ENCODE measurements around the gene PAFAH1B2.
"Not testable (repeated sequence)": the region's sequence is repeated elsewhere in the genome, so short reads cannot be mapped to it uniquely, and the experiment has no call there.

PAFAH1B2 gene

DNA sequence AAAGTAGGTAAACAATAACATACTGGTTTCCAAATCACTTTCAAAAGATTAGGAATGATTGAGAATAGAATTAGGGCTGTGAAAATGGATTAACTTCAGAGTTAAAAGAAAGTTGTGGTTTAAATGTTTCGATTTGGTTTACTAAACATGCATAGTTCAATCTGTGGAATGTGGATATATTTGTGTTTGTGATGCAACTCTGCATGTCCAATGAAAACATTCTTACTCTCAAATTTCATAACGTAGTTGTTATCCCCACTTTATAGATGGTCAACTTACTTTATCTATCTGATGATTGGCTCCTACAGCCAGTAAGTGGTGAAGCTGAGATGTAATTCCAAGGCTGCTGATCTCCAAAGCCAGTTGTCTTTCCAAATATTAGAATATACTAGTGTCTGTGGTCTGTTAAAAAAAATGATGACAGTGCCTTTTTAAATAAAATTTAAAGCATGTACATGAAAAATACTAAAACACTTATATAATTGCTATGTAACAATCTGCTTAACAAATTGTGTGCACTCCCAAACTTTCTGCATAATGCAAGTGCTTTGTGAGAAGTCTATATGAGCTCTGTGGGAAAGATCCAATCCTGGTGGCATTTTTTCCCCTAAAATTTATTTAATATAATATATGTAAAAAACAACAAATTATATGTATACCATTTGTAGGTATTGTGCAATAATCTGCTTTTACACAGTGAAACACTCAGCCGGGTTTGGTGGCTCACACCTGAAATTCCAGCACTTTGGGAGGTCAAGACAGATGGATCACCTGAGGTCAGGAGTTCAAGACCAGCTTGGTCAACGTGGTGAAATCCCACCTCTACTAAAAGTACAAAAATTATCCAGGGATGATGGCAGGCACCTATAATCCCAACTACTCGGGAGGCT lies 36.1 kb upstream of the PAFAH1B2 start:
- H3K27ac ChIP-seq (replicated peaks; ENCODE audit: low read length): no peak overlapping the region
- no peaks in the 10 kb centered on the region for H3K36me3 ChIP-seq (replicated peaks in 1 of 2; ENCODE audit: control insufficient read depth in 2 of 2, insufficient read depth in 2 of 2, low read length in 2 of 2)
- no peak overlapping the region for H3K23ac ChIP-seq (ENCODE audit: low read depth, low read length, poor library complexity)
- no peaks in the 10 kb centered on the region for H3K9me3 ChIP-seq (replicated peaks in 1 of 2; ENCODE audit: control insufficient read depth in 2 of 2, insufficient read depth in 1 of 2, low read depth in 1 of 2, low read length in 2 of 2)
- no peaks in the 10 kb centered on the region for H3K4me1 ChIP-seq (ENCODE audit: control insufficient read depth in 2 of 2, insufficient read depth in 1 of 2, low read depth in 1 of 2, low read length in 2 of 2)
- H2BK12ac ChIP-seq (ENCODE audit: low read length): no peak overlapping the region
- WGBS, 2 donors (ENCODE audit: extremely low coverage in 2 of 2, insufficient read length in 2 of 2, insufficient replicate concordance in 1 of 2): 100% methylated on average over 1 of the region's 5 CpGs
- DNase-seq (ENCODE audit: low spot score): no peak
- no peak overlapping the region for H3K4me2 ChIP-seq (ENCODE audit: insufficient read depth, low read length, poor library complexity, severe bottlenecking)
- H2AK5ac ChIP-seq (ENCODE audit: low read depth, low read length): no peak overlapping the region
- H3K79me1 ChIP-seq (ENCODE audit: low read depth, low read length): no peaks in the 10 kb centered on the region
- H4K8ac ChIP-seq (ENCODE audit: low read depth, low read length): no peak overlapping the region
- no peak overlapping the region for H3K4me3 ChIP-seq (ENCODE audit: low read length in 2 of 2)
- no peak overlapping the region for H2BK15ac ChIP-seq (ENCODE audit: low read length)
- no peak overlapping the region for H2AFZ ChIP-seq (ENCODE audit: low read length)
- no peak overlapping the region for H3K18ac ChIP-seq (ENCODE audit: low read length)
- no peak overlapping the region for H2BK120ac ChIP-seq (ENCODE audit: low read depth, low read length)
- H3K4ac ChIP-seq (ENCODE audit: low read length): no peak overlapping the region
- no peak overlapping the region for H2BK5ac ChIP-seq (ENCODE audit: low read length)
- no peak overlapping the region for H3K14ac ChIP-seq (ENCODE audit: low read length)
- no peak overlapping the region for H3K9ac ChIP-seq (ENCODE audit: low read depth, low read length, poor library complexity)
- no peak overlapping the region for H4K91ac ChIP-seq (ENCODE audit: low read depth, low read length, poor library complexity)
- no peaks in the 10 kb centered on the region for H3K27me3 ChIP-seq (ENCODE audit: control insufficient read depth in 3 of 3, insufficient read depth in 3 of 3, low read depth in 1 of 3, low read length in 3 of 3)

DNA sequence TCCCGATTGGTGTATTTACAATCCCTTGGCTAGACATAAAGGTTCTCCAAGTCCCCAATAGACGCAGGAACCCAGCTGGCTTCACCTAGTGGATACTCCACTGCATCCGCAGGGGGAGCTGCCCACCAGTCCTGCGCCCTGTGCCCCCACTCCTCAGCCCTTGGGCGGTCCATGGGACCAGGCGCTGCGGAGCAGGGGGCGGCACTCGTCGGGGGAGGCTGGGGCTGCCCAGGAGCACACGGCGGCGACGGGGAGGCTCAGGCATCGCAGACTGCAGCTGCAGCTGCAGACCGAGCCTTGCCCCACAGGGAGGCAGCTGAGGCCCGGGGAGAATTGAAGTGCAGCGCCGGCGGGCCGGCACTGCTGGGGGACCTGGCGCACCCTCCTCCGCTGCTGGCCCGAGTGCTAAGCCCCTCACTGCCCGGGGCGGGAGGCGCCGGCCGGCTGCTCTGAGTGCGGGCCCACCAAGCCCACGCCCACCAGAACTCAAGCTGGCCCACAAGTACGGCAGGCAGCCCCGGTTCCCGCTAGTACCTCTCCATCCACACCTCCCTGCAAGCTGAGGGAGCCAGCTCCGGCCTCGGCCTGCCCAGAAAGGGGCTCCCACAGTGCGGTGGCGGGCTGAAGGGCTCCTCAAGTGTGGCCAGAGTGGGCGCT lies 33.7 kb upstream of the PAFAH1B2 start:
- no peak overlapping the region for H4K91ac ChIP-seq (ENCODE audit: low read depth, low read length, poor library complexity)
- H3K36me3 ChIP-seq (replicated peaks in 1 of 2; ENCODE audit: control insufficient read depth in 2 of 2, insufficient read depth in 2 of 2, low read length in 2 of 2): no peaks in the 10 kb centered on the region
- no peak overlapping the region for H2BK12ac ChIP-seq (ENCODE audit: low read length)
- H3K9me3 ChIP-seq (replicated peaks in 1 of 2; ENCODE audit: control insufficient read depth in 2 of 2, insufficient read depth in 1 of 2, low read depth in 1 of 2, low read length in 2 of 2): no peaks in the 10 kb centered on the region
- no peak overlapping the region for H2AFZ ChIP-seq (ENCODE audit: low read length)
- H3K4me2 ChIP-seq (ENCODE audit: insufficient read depth, low read length, poor library complexity, severe bottlenecking): no peak overlapping the region
- no peaks in the 10 kb centered on the region for H3K27me3 ChIP-seq (ENCODE audit: control insufficient read depth in 3 of 3, insufficient read depth in 3 of 3, low read depth in 1 of 3, low read length in 3 of 3)
- no peak overlapping the region for H3K27ac ChIP-seq (replicated peaks; ENCODE audit: low read length)
- no peak overlapping the region for H3K4ac ChIP-seq (ENCODE audit: low read length)
- peak overlapping the region; percentile 21 for H2AK5ac ChIP-seq (ENCODE audit: low read depth, low read length)
- no peak overlapping the region for H3K9ac ChIP-seq (ENCODE audit: low read depth, low read length, poor library complexity)
- no peaks in the 10 kb centered on the region for H3K4me1 ChIP-seq (ENCODE audit: control insufficient read depth in 2 of 2, insufficient read depth in 1 of 2, low read depth in 1 of 2, low read length in 2 of 2)
- no peak overlapping the region for H2BK5ac ChIP-seq (ENCODE audit: low read length)
- H3K4me3 ChIP-seq (ENCODE audit: low read length in 2 of 2): no peak overlapping the region
- no peak overlapping the region for H4K8ac ChIP-seq (ENCODE audit: low read depth, low read length)
- no CpG with 5 or more reads among the region's 39 CpGs for WGBS, 2 donors (ENCODE audit: extremely low coverage in 2 of 2, insufficient read length in 2 of 2, insufficient replicate concordance in 1 of 2)
- H3K18ac ChIP-seq (ENCODE audit: low read length): peak overlapping the region; percentile 35
- H3K23ac ChIP-seq (ENCODE audit: low read depth, low read length, poor library complexity): peak overlapping the region; percentile 65
- H2BK15ac ChIP-seq (ENCODE audit: low read length): no peak overlapping the region
- H2BK120ac ChIP-seq (ENCODE audit: low read depth, low read length): no peak overlapping the region
- no peak overlapping the region for H3K14ac ChIP-seq (ENCODE audit: low read length)
- no peaks in the 10 kb centered on the region for H3K79me1 ChIP-seq (ENCODE audit: low read depth, low read length)
- no peak for DNase-seq (ENCODE audit: low spot score)

DNA sequence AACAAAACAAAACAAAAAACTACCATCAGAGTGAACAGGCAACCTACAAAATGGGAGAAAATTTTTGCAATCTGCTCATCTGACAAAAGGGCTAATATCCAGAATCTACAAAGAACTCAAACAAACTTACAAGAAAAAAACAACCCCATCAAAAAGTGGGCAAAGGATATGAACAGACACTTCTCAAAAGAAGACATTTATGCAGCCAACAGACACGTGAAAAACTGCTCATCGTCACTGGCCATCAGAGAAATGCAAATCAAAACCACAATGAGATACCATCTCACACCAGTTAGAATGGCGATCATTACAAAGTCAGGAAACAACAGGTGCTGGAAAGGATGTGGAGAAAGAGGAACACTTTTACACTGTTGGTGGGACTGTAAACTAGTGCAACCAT lies 31.6 kb upstream of the PAFAH1B2 start:
- not testable (repeated sequence) for H3K23ac ChIP-seq (ENCODE audit: low read depth, low read length, poor library complexity); H3K27me3 ChIP-seq (ENCODE audit: control insufficient read depth in 3 of 3, insufficient read depth in 3 of 3, low read depth in 1 of 3, low read length in 3 of 3); DNase-seq (ENCODE audit: low spot score); H3K18ac ChIP-seq (ENCODE audit: low read length); H3K14ac ChIP-seq (ENCODE audit: low read length); H3K4me3 ChIP-seq (ENCODE audit: low read length in 2 of 2); H2BK15ac ChIP-seq (ENCODE audit: low read length); H3K9me3 ChIP-seq (replicated peaks in 1 of 2; ENCODE audit: control insufficient read depth in 2 of 2, insufficient read depth in 1 of 2, low read depth in 1 of 2, low read length in 2 of 2); H3K9ac ChIP-seq (ENCODE audit: low read depth, low read length, poor library complexity); H2BK12ac ChIP-seq (ENCODE audit: low read length); H2BK120ac ChIP-seq (ENCODE audit: low read depth, low read length); H2BK5ac ChIP-seq (ENCODE audit: low read length); H3K4me1 ChIP-seq (ENCODE audit: control insufficient read depth in 2 of 2, insufficient read depth in 1 of 2, low read depth in 1 of 2, low read length in 2 of 2); H2AFZ ChIP-seq (ENCODE audit: low read length); H3K4me2 ChIP-seq (ENCODE audit: insufficient read depth, low read length, poor library complexity, severe bottlenecking); H3K36me3 ChIP-seq (replicated peaks in 1 of 2; ENCODE audit: control insufficient read depth in 2 of 2, insufficient read depth in 2 of 2, low read length in 2 of 2); H3K4ac ChIP-seq (ENCODE audit: low read length); H4K8ac ChIP-seq (ENCODE audit: low read depth, low read length); H3K27ac ChIP-seq (replicated peaks; ENCODE audit: low read length); H3K79me1 ChIP-seq (ENCODE audit: low read depth, low read length); H2AK5ac ChIP-seq (ENCODE audit: low read depth, low read length); H4K91ac ChIP-seq (ENCODE audit: low read depth, low read length, poor library complexity)
- no CpG with 5 or more reads among the region's 3 CpGs for whole genome bisulfite sequencing, 2 donors (ENCODE audit: extremely low coverage in 2 of 2, insufficient read length in 2 of 2, insufficient replicate concordance in 1 of 2)

DNA sequence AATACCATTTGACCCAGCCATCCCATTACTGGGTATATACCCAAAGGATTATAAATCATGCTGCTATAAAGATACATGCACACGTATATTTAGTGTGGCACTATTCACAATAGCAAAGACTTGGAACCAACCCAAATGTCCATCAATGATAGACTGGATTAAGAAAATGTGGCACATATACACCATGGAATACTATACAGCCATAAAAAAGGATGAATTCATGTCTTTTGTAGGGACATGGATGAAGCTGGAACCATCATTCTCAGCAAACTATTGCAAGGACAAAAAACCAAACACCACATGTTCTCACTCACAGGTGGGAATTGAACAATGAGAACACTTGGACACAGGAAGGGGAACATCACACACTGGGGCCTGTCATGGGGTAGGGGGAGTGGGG lies 31.1 kb upstream of the PAFAH1B2 start:
- not testable (repeated sequence) for DNase-seq (ENCODE audit: low spot score); H3K18ac ChIP-seq (ENCODE audit: low read length); H3K4me1 ChIP-seq (ENCODE audit: control insufficient read depth in 2 of 2, insufficient read depth in 1 of 2, low read depth in 1 of 2, low read length in 2 of 2); H3K4ac ChIP-seq (ENCODE audit: low read length); H4K8ac ChIP-seq (ENCODE audit: low read depth, low read length); H3K9ac ChIP-seq (ENCODE audit: low read depth, low read length, poor library complexity); H4K91ac ChIP-seq (ENCODE audit: low read depth, low read length, poor library complexity); H3K36me3 ChIP-seq (replicated peaks in 1 of 2; ENCODE audit: control insufficient read depth in 2 of 2, insufficient read depth in 2 of 2, low read length in 2 of 2); H2BK15ac ChIP-seq (ENCODE audit: low read length); H3K4me2 ChIP-seq (ENCODE audit: insufficient read depth, low read length, poor library complexity, severe bottlenecking); H2AK5ac ChIP-seq (ENCODE audit: low read depth, low read length); H3K23ac ChIP-seq (ENCODE audit: low read depth, low read length, poor library complexity); H3K4me3 ChIP-seq (ENCODE audit: low read length in 2 of 2); H2BK5ac ChIP-seq (ENCODE audit: low read length); H2BK12ac ChIP-seq (ENCODE audit: low read length); H2AFZ ChIP-seq (ENCODE audit: low read length); H3K27ac ChIP-seq (replicated peaks; ENCODE audit: low read length); H3K9me3 ChIP-seq (replicated peaks in 1 of 2; ENCODE audit: control insufficient read depth in 2 of 2, insufficient read depth in 1 of 2, low read depth in 1 of 2, low read length in 2 of 2); H3K14ac ChIP-seq (ENCODE audit: low read length); H3K79me1 ChIP-seq (ENCODE audit: low read depth, low read length); H3K27me3 ChIP-seq (ENCODE audit: control insufficient read depth in 3 of 3, insufficient read depth in 3 of 3, low read depth in 1 of 3, low read length in 3 of 3); H2BK120ac ChIP-seq (ENCODE audit: low read depth, low read length)
- no CpG with 5 or more reads among the region's 1 CpG for WGBS, 2 donors (ENCODE audit: extremely low coverage in 2 of 2, insufficient read length in 2 of 2, insufficient replicate concordance in 1 of 2)

Measured in neuronal stem cell (in vitro differentiated cells).